ENCODE measurements around the gene VSTM4. TPM values are rescaled to one million over a fixed set of nuclear protein-coding genes. Genes with fewer than 3 reads are reported as not detected.

VSTM4 gene
- total RNA-seq, 1 donor: 4.7 TPM

GRCh38 chr10:49010295-49010694 lies 105.0 kb downstream of the VSTM4 start:
- DNase-seq (ENCODE audit: low read depth): no peak
- no peak for TF ChIP-seq CTCF (IDR thresholded peaks at IDR 0.05; ENCODE audit: insufficient read depth, low read depth, low read length)
- no peak overlapping the region for H3K4me3 ChIP-seq (ENCODE audit: low read depth, low read length)

GRCh38 chr10:49009199-49009979 lies 105.9 kb downstream of the VSTM4 start:
- peak; percentile 42 for DNase-seq (ENCODE audit: low read depth)
- TF ChIP-seq CTCF (IDR thresholded peaks at IDR 0.05; ENCODE audit: insufficient read depth, low read depth, low read length): no peak
- no peak overlapping the region for H3K4me3 ChIP-seq (ENCODE audit: low read depth, low read length)

GRCh38 chr10:49008505-49009198 lies 106.7 kb downstream of the VSTM4 start:
- TF ChIP-seq CTCF (IDR thresholded peaks at IDR 0.05; ENCODE audit: insufficient read depth, low read depth, low read length): no peak
- peak; percentile 12 for DNase-seq (ENCODE audit: low read depth)
- no peak overlapping the region for H3K4me3 ChIP-seq (ENCODE audit: low read depth, low read length)

- H3K4me3 ChIP-seq (ENCODE audit: low read depth, low read length): no peak overlapping the region
- TF ChIP-seq CTCF (IDR thresholded peaks at IDR 0.05; ENCODE audit: insufficient read depth, low read depth, low read length): no peak
- DNase-seq (ENCODE audit: low read depth): no peak
These were observed 107.2 kb downstream of the VSTM4 start for GRCh38 chr10:49008091-49008490.

GRCh38 chr10:49007129-49007528 lies 108.2 kb downstream of the VSTM4 start:
- H3K4me3 ChIP-seq (ENCODE audit: low read depth, low read length): no peak overlapping the region
- no peak for TF ChIP-seq CTCF (IDR thresholded peaks at IDR 0.05; ENCODE audit: insufficient read depth, low read depth, low read length)
- DNase-seq (ENCODE audit: low read depth): no peak

GRCh38 chr10:49005270-49005669 lies 110.1 kb downstream of the VSTM4 start:
- no peak for TF ChIP-seq CTCF (IDR thresholded peaks at IDR 0.05; ENCODE audit: insufficient read depth, low read depth, low read length)
- H3K4me3 ChIP-seq (ENCODE audit: low read depth, low read length): no peak overlapping the region
- peak; percentile 44 for DNase-seq (ENCODE audit: low read depth)

Data from fibroblast of villous mesenchyme (primary cell).